Endodermal cell (in vitro differentiated cells): ENCODE measurements around the gene CACNA1I. TPM values are rescaled to one million over a fixed set of nuclear protein-coding genes. Genes with fewer than 3 reads are reported as not detected.

Source experiments
- DNase-seq: peaks from one replicate; pipeline ENCODE4 v3.0.0-alpha.2; 2017
- H3K27ac ChIP-seq: 2 replicates; pipeline ENCODE4 v1.5.1; 2013; ENCODE audit warnings: mild to moderate bottlenecking, low read depth, low read length, moderate library complexity
- H3K27me3 ChIP-seq: 2 replicates; pipeline ENCODE4 v1.6.1; 2013; ENCODE audit warnings: mild to moderate bottlenecking, low read length, moderate library complexity; ENCODE audit not compliant: insufficient read depth, control insufficient read depth, poor library complexity, severe bottlenecking
- H3K36me3 ChIP-seq: 2 replicates; pipeline ENCODE4 v1.7.0; 2013; ENCODE audit warnings: mild to moderate bottlenecking, low read length, moderate library complexity; ENCODE audit not compliant: control insufficient read depth, insufficient read depth
- H3K4me1 ChIP-seq: one replicate; pipeline ENCODE4 v1.7.0; 2013; ENCODE audit warnings: low read length; ENCODE audit not compliant: control insufficient read depth, insufficient read depth
- H3K4me3 ChIP-seq: 2 replicates; pipeline ENCODE4 v1.5.1; 2013; ENCODE audit warnings: mild to moderate bottlenecking, low read length, moderate library complexity
- H3K9ac ChIP-seq: 2 replicates; pipeline ENCODE4 v1.6.1; 2013; ENCODE audit warnings: mild to moderate bottlenecking, low read length, moderate library complexity; ENCODE audit not compliant: poor library complexity, severe bottlenecking; ENCODE audit errors: extremely low read depth
- H3K9me3 ChIP-seq: 2 replicates; pipeline ENCODE4 v1.6.1; 2013; ENCODE audit warnings: mild to moderate bottlenecking, low read length, moderate library complexity; ENCODE audit not compliant: control insufficient read depth
- H3K27ac Mint-ChIP-seq: 2 replicates; pipeline ENCODE4 v1.8.0; 2020; ENCODE audit warnings: mixed read lengths
- H3K27me3 Mint-ChIP-seq: 2 replicates; pipeline ENCODE4 v1.8.0; 2021; ENCODE audit warnings: mild to moderate bottlenecking, mixed read lengths; ENCODE audit not compliant: insufficient read depth
- H3K36me3 Mint-ChIP-seq: 2 replicates; pipeline ENCODE4 v1.8.0; 2020; ENCODE audit warnings: low read depth, mixed read lengths
- H3K4me1 Mint-ChIP-seq: 2 replicates; pipeline ENCODE4 v1.8.0; 2020; ENCODE audit warnings: mixed read lengths
- H3K4me3 Mint-ChIP-seq: 2 replicates; pipeline ENCODE4 v1.8.0; 2020; ENCODE audit warnings: mild to moderate bottlenecking, moderate library complexity, mixed read lengths
- H3K9me3 Mint-ChIP-seq: 2 replicates; pipeline ENCODE4 v1.8.0; 2020; ENCODE audit warnings: mild to moderate bottlenecking, mixed read lengths
- CTCF ChIP-seq: fragments of 200-600 bp; sonication (generic); conservative IDR thresholded peaks from 2 replicates; pipeline ENCODE4 v1.5.0; 2021; ENCODE audit warnings: antibody characterized with exemption, mild to moderate bottlenecking
- WGBS, 2 experiments: methylation state at CpG; one replicate each; pipeline versions ENCODE4 v1.1.5 to v1.1.7; 2013; ENCODE audit warnings: missing lambda C conversion rate in 2 of 2, mixed read lengths in 1 of 2; ENCODE audit not compliant: insufficient coverage in 1 of 2, insufficient read length in 1 of 2; 5-methylcytosine and 5-hydroxymethylcytosine counted together
- total RNA-seq, 2 donors: library from RNA; stranded (reverse); fragmentation: NEBNext Ultra II Directional in 1 of 2; extraction: Animal tissue kit (Norgen Biotek cat#: 25700) in 1 of 2; gene quantifications; 2 replicates in 1 of 2; 3 replicates in 1 of 2; pipeline ENCODE4 v1.2.1, GENCODE V29; 2021

CACNA1I gene
- total RNA-seq, 2 donors from 2014 or later: 1.2 to 2.2 TPM

- Histone ChIP-seq H3K9me3 (no peaks in the 10 kb centered on the region), H3K27ac (peak overlapping the region; percentile 57), H3K4me1 (no peaks in the 10 kb centered on the region), H3K9ac (no peak overlapping the region), H3K4me3 (no peak overlapping the region), H3K36me3 (no peaks in the 10 kb centered on the region), H3K27me3 (no peaks in the 10 kb centered on the region)
- Mint-ChIP-seq H3K4me1 (peaks cover 7% of the 10 kb centered on the region), H3K9me3 (no peaks in the 10 kb centered on the region), H3K36me3 (no peaks in the 10 kb centered on the region), H3K4me3 (no peak overlapping the region), H3K27me3 (peaks cover 2% of the 10 kb centered on the region), H3K27ac (no peak overlapping the region)
- DNase-seq: no peak
- WGBS, 2 experiments: 79 to 87% methylated on average over 5 to 19 of the region's 19 CpGs
- TF ChIP-seq CTCF: no peak
These were observed 129.2 kb downstream of the CACNA1I start for GRCh38 chr22:39699631-39700360.

- H3K27ac Mint-ChIP-seq: no peak overlapping the region
- H3K9ac ChIP-seq: no peak overlapping the region
- H3K27me3 Mint-ChIP-seq: peaks cover 2% of the 10 kb centered on the region
- WGBS, 2 experiments: 84 to 100% methylated on average over 1 to 5 of the region's 7 CpGs
- H3K9me3 Mint-ChIP-seq: no peaks in the 10 kb centered on the region
- H3K27me3 ChIP-seq: no peaks in the 10 kb centered on the region
- no peaks in the 10 kb centered on the region for H3K36me3 ChIP-seq
- H3K27ac ChIP-seq: peak overlapping the region; percentile 32
- H3K4me3 Mint-ChIP-seq: no peak overlapping the region
- H3K36me3 Mint-ChIP-seq: no peaks in the 10 kb centered on the region
- no peak overlapping the region for H3K4me3 ChIP-seq
- peaks cover 7% of the 10 kb centered on the region for H3K4me1 Mint-ChIP-seq
- H3K4me1 ChIP-seq: no peaks in the 10 kb centered on the region
- TF ChIP-seq CTCF: no peak
- no peaks in the 10 kb centered on the region for H3K9me3 ChIP-seq
- DNase-seq: no peak
These were observed 130.0 kb downstream of the CACNA1I start for GRCh38 chr22:39700565-39700964.

- Histone ChIP-seq H3K9me3 (no peaks in the 10 kb centered on the region), H3K27ac (no peak overlapping the region), H3K9ac (no peak overlapping the region), H3K27me3 (no peaks in the 10 kb centered on the region), H3K4me1 (no peaks in the 10 kb centered on the region), H3K4me3 (no peak overlapping the region), H3K36me3 (no peaks in the 10 kb centered on the region)
- no peak for DNase-seq
- Mint-ChIP-seq H3K4me1 (peaks cover 13% of the 10 kb centered on the region), H3K4me3 (no peak overlapping the region), H3K27ac (no peak overlapping the region), H3K36me3 (no peaks in the 10 kb centered on the region), H3K27me3 (peaks cover 2% of the 10 kb centered on the region), H3K9me3 (no peaks in the 10 kb centered on the region)
- 81 to 92% methylated on average over 4 to 8 of the region's 8 CpGs for WGBS, 2 experiments
- TF ChIP-seq CTCF: no peak
These were observed 132.5 kb downstream of the CACNA1I start for GRCh38 chr22:39703091-39703490.
